ENCODE data around the gene CTSO.

The CTSO gene

GRCh38 chr4:155953151-155954117, at the start of gene CTSO:
Gene CTSO (minus strand): TSS chr4:155953866. CDS start chr4:155953847, 19 bp downstream.
- DNase-seq (ENCODE audit: low read depth), result peak; percentile 89
- peak within 1 kb of the TSS; percentile 97 for H3K4me3 ChIP-seq (ENCODE audit: low read depth, low read length)
- peak; percentile 53 for TF ChIP-seq CTCF (IDR thresholded peaks at IDR 0.05; ENCODE audit: insufficient read depth, low read depth, low read length, missing control alignments)

GRCh38 chr4:156000491-156000890, 46.8 kb upstream of the CTSO start:
- H3K4me3 ChIP-seq (ENCODE audit: low read depth, low read length), result no peak overlapping the region
- no peak for DNase-seq (ENCODE audit: low read depth)
- no peak for TF ChIP-seq CTCF (IDR thresholded peaks at IDR 0.05; ENCODE audit: insufficient read depth, low read depth, low read length, missing control alignments)

- H3K4me3 ChIP-seq (ENCODE audit: low read depth, low read length), result no peak overlapping the region
- TF ChIP-seq CTCF (IDR thresholded peaks at IDR 0.05; ENCODE audit: insufficient read depth, low read depth, low read length, missing control alignments), result no peak
- DNase-seq (ENCODE audit: low read depth), result peak; percentile 12
Observed at GRCh38 chr4:155999725-156000124, 46.1 kb upstream of the CTSO start.

GRCh38 chr4:155995069-155995468, 41.4 kb upstream of the CTSO start:
- no peak overlapping the region for H3K4me3 ChIP-seq (ENCODE audit: low read depth, low read length)
- no peak for TF ChIP-seq CTCF (IDR thresholded peaks at IDR 0.05; ENCODE audit: insufficient read depth, low read depth, low read length, missing control alignments)
- no peak for DNase-seq (ENCODE audit: low read depth)

GRCh38 chr4:155984106-155984797, 30.6 kb upstream of the CTSO start:
- no peak overlapping the region for H3K4me3 ChIP-seq (ENCODE audit: low read depth, low read length)
- DNase-seq (ENCODE audit: low read depth), result no peak
- TF ChIP-seq CTCF (IDR thresholded peaks at IDR 0.05; ENCODE audit: insufficient read depth, low read depth, low read length, missing control alignments), result no peak

GRCh38 chr4:155982736-155983385, 29.2 kb upstream of the CTSO start:
- DNase-seq (ENCODE audit: low read depth), result no peak
- no peak overlapping the region for H3K4me3 ChIP-seq (ENCODE audit: low read depth, low read length)
- no peak for TF ChIP-seq CTCF (IDR thresholded peaks at IDR 0.05; ENCODE audit: insufficient read depth, low read depth, low read length, missing control alignments)
